DOHH2 (cell line): ENCODE data around the gene KIF26A.

Source experiments
- H3F3A ChIP-seq: fragments of 200-600 bp; sonication (generic), shearing (Covaris generic); 2 replicates; pipeline ENCODE4 v1.6.0; 2016; ENCODE audit warnings: antibody characterized with exemption, mild to moderate bottlenecking; ENCODE audit not compliant: control insufficient read depth, insufficient read depth
- H3K27ac ChIP-seq: fragments of 200-600 bp; sonication (generic); 2 replicates; pipeline ENCODE4 v1.5.1; 2014; ENCODE audit warnings: low read depth, mild to moderate bottlenecking, low read length, moderate library complexity
- H3K27me3 ChIP-seq: fragments of 200-600 bp; sonication (generic); 2 replicates; pipeline ENCODE4 v1.6.1; 2014; ENCODE audit warnings: mild to moderate bottlenecking, low read length, mixed read lengths; ENCODE audit not compliant: control insufficient read depth
- H3K36me3 ChIP-seq: fragments of 200-600 bp; sonication (generic); 2 replicates; pipeline ENCODE4 v1.6.1; 2014; ENCODE audit warnings: mild to moderate bottlenecking, low read length, moderate library complexity, mixed read lengths; ENCODE audit not compliant: control insufficient read depth
- H3K4me1 ChIP-seq: fragments of 200-600 bp; sonication (generic); 2 replicates; pipeline ENCODE4 v1.6.1; 2014; ENCODE audit warnings: mild to moderate bottlenecking, low read length, mixed read lengths; ENCODE audit not compliant: control insufficient read depth
- H3K4me2 ChIP-seq: fragments of 200-600 bp; sonication (generic); 2 replicates; pipeline ENCODE4 v1.6.0; 2014; ENCODE audit warnings: mild to moderate bottlenecking, low read length, moderate library complexity
- H3K4me3 ChIP-seq: fragments of 200-600 bp; sonication (generic); 2 replicates; pipeline ENCODE4 v1.5.1; 2014; ENCODE audit warnings: mild to moderate bottlenecking, low read length, mixed read lengths
- H3K79me2 ChIP-seq: fragments of 200-600 bp; sonication (generic); 2 replicates; pipeline ENCODE4 v1.6.1; 2014; ENCODE audit warnings: mild to moderate bottlenecking, low read length, mixed read lengths; ENCODE audit not compliant: control insufficient read depth
- H3K9me2 ChIP-seq: fragments of 200-600 bp; sonication (generic); replicated peaks from 2 replicates; pipeline ENCODE4 v1.6.1; 2014; ENCODE audit warnings: mild to moderate bottlenecking, low read length, mixed read lengths; ENCODE audit not compliant: control insufficient read depth
- H3K9me3 ChIP-seq: fragments of 200-600 bp; sonication (generic); 2 replicates; pipeline ENCODE4 v1.6.1; 2014; ENCODE audit warnings: antibody characterized with exemption, low read length, mixed read lengths; ENCODE audit not compliant: control insufficient read depth, insufficient read depth
- H4K20me1 ChIP-seq: fragments of 200-600 bp; sonication (generic); 2 replicates; pipeline ENCODE4 v1.6.0; 2014; ENCODE audit warnings: low read depth, mild to moderate bottlenecking, antibody characterized with exemption, low read length, moderate library complexity; ENCODE audit not compliant: control insufficient read depth, insufficient read depth
- CTCF ChIP-seq: fragments of 200-600 bp; sonication (generic); IDR thresholded peaks from one replicate; pipeline ENCODE4 v1.5.1; 2014; ENCODE audit warnings: antibody characterized with exemption, mild to moderate bottlenecking, low read depth, low read length; ENCODE audit not compliant: poor library complexity, severe bottlenecking
- EZH2phosphoT487 ChIP-seq: fragments of 200-600 bp; sonication (generic); IDR thresholded peaks from 2 replicates; pipeline ENCODE4 v1.6.1; 2017; ENCODE audit warnings: borderline replicate concordance, mild to moderate bottlenecking, antibody characterized with exemption, low read length, moderate library complexity, mixed read lengths

Gene KIF26A

GRCh38 chr14:104176611-104177010 lies 38.2 kb downstream of the KIF26A start:
- Histone ChIP-seq H3K36me3 (no peaks in the 10 kb centered on the region), H3K4me2 (no peak overlapping the region), H3K27me3 (no peaks in the 10 kb centered on the region), H3K79me2 (no peaks in the 10 kb centered on the region), H3K9me3 (no peaks in the 10 kb centered on the region; the same call in 1 of the 2 replicates), H3K4me3 (no peak overlapping the region), H4K20me1 (no peaks in the 10 kb centered on the region), H3K9me2 (no peaks in the 10 kb centered on the region), H3F3A (no peaks in the 10 kb centered on the region), H3K4me1 (no peaks in the 10 kb centered on the region), H3K27ac (no peak overlapping the region)
- TF ChIP-seq EZH2phosphoT487, result no peak
- TF ChIP-seq CTCF, result no peak

- no peaks in the 10 kb centered on the region for H3K36me3 ChIP-seq
These were observed 39.0 kb downstream of the KIF26A start for GRCh38 chr14:104177411-104177810.

DNA sequence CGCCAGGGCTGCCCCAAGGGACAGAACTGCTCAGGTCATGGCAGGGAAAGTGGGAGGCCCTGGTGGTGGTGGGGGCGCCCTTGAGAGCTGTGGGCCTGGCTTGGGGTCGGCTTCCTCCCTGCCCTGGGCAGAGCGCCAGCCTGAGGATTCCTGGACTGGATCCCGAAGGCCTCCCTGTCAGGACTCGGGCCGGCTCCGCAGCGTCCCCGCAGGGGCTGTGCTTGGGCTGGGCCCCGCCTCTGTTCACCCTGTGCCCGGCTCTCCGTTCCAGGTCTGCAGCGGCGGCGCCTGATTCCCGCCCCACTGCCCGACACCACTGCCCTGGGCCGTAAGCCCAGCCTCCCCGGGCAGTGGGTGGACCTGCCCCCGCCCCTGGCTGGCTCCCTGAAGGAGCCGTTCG lies 39.9 kb downstream of the KIF26A start:
- Histone ChIP-seq H3K4me1 (no peaks in the 10 kb centered on the region), H3K79me2 (no peaks in the 10 kb centered on the region), H3K36me3 (no peaks in the 10 kb centered on the region), H3K9me2 (no peaks in the 10 kb centered on the region), H4K20me1 (no peaks in the 10 kb centered on the region), H3K27ac (no peak overlapping the region), H3K4me2 (no peak overlapping the region), H3K9me3 (no peaks in the 10 kb centered on the region; the same call in 1 of the 2 replicates), H3K4me3 (no peak overlapping the region), H3K27me3 (no peaks in the 10 kb centered on the region), H3F3A (no peaks in the 10 kb centered on the region)
- TF ChIP-seq CTCF (no peak), EZH2phosphoT487 (no peak)

More at GRCh38 chr14:104177411-104177810, 39.0 kb downstream of the KIF26A start:
- Histone ChIP-seq H3K79me2 (no peaks in the 10 kb centered on the region), H3K4me1 (no peaks in the 10 kb centered on the region), H3K9me2 (no peaks in the 10 kb centered on the region), H3K4me2 (no peak overlapping the region), H3K9me3 (no peaks in the 10 kb centered on the region; the same call in 1 of the 2 replicates), H3F3A (no peaks in the 10 kb centered on the region), H4K20me1 (no peaks in the 10 kb centered on the region), H3K27me3 (no peaks in the 10 kb centered on the region), H3K4me3 (no peak overlapping the region), H3K27ac (no peak overlapping the region)
- TF ChIP-seq CTCF (no peak), EZH2phosphoT487 (no peak)

GRCh38 chr14:104179126-104179525 lies 40.7 kb downstream of the KIF26A start:
- H4K20me1 ChIP-seq, result no peaks in the 10 kb centered on the region
- no peaks in the 10 kb centered on the region for H3K9me2 ChIP-seq
- TF ChIP-seq CTCF (no peak), EZH2phosphoT487 (no peak)
- H3K27me3 ChIP-seq, result no peaks in the 10 kb centered on the region
- H3K4me3 ChIP-seq, result no peak overlapping the region
- no peaks in the 10 kb centered on the region; the same call in 1 of the 2 replicates for H3K9me3 ChIP-seq
- H3K36me3 ChIP-seq, result no peaks in the 10 kb centered on the region
- H3K4me2 ChIP-seq, result no peak overlapping the region
- no peak overlapping the region for H3K27ac ChIP-seq
- H3K79me2 ChIP-seq, result no peaks in the 10 kb centered on the region
- H3K4me1 ChIP-seq, result no peaks in the 10 kb centered on the region
- H3F3A ChIP-seq, result no peaks in the 10 kb centered on the region
